Hematopoietic multipotent progenitor cell treated with erythropoietin and hydrocortisone succinate and interleukin-3 and kit ligand, for 15 days (in vitro differentiated cells): ENCODE measurements around the gene SFI1.
"Not testable (repeated sequence)": the region's sequence is repeated elsewhere in the genome, so short reads cannot be mapped to it uniquely, and the experiment has no call there.

Experiments
- DNase-seq: peaks from one replicate; pipeline ENCODE4 v3.0.0-alpha.2; 2015; ENCODE audit warnings: low spot score

The SFI1 gene

DNA sequence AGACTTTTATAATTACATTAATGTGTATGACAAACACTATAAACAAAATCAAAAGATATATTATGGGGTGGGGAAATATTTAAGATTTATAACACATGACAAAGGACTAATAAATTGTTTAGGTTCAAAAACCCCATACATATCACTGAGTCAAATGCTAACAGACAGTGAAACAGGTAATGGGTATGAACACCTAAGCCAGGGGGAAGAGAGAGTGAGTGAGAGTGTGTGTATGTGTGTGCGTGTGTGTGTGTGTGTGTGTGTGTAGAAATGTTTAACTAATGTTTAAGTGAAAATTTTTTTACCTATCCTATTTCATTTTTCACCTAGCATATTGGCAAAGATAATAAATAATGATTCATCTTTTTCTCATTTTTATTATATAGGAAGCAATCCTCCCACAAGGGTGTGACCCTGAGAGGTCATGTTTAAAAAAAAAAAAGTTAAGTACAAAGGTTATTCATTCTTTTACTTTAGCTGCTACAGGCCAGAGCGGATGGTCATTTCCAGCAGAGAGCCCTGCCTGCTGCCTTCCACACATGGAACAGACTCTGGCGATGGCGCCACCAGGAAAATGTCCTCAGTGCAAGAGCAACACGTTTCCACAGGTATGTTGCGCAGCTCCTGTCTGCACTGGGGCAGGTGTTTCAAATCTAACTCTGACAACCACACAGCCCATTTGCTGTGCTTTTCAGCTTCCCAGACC is 92.8 kb downstream of the SFI1 start:
- DNase-seq, result no peak

DNA sequence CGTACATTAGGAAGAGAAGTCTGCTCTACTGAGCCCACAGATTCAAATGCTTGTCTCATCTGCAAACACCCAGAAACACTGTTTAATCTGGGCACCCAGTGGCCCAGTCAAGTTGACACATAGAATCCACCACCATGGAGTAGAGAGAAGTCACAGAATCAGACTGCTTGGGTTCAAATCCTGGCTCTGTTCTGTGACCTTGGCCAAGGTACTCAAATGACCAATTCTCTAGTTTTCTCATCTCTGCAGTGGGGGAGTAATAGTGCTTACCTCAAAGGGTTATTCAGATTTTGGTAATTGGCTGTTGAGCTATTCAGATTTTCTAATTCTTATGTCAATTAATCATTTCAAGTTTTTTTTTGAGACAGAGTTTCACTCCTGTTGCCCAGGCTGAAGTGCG is 93.8 kb downstream of the SFI1 start:
- not testable (repeated sequence) for DNase-seq

DNA sequence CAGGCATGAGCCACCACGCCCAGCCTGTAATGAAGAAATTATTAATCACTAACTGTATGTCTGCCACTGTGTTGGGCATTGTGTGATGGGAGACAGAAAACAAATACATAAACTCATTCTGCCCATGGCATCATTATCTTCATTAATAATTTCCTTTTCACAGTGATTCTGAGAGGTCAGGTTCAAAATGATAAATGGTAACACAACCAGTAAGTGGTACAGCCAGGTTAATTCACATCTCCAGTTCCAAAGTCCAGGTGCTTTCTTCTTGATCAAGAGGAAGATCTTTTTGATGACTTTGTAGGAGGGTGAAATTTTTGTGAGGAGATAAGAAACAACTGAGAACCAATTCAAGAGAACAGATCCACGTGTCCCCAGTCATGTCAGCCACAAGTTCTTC is 98.9 kb downstream of the SFI1 start:
- DNase-seq, result no peak

DNA sequence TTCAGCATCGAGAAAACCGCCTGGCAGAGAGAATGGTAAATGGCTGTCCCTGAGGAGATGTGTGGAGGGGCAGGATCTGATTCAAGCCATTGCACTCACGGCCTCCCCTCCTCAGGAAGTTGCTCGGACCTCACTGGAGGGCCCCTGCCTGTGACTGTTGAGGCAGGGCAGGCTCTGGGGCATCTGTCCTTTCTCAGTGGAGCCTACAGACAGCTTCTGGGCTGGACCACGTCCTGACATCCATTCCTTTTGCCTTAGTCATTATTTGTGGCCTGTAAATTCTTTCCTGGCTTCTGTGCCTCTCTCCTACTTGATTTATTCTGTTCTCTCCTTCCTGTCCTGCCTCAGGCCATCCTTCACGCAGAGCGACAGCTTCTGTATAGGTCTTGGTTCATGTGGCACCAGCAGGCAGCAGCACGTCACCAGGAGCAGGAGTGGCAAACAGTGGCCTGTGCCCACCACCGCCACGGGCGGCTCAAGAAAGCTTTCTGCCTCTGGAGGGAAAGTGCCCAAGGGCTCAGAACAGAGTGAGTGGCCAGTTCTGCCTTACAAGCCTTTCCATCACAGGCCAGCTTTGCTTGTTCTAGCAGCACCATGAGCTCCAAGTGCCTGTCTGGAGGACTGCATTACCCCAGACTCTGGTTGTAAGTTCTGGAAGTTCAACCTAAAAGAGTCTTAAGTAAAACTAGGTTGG is 106.1 kb downstream of the SFI1 start:
- no peak for DNase-seq

DNA sequence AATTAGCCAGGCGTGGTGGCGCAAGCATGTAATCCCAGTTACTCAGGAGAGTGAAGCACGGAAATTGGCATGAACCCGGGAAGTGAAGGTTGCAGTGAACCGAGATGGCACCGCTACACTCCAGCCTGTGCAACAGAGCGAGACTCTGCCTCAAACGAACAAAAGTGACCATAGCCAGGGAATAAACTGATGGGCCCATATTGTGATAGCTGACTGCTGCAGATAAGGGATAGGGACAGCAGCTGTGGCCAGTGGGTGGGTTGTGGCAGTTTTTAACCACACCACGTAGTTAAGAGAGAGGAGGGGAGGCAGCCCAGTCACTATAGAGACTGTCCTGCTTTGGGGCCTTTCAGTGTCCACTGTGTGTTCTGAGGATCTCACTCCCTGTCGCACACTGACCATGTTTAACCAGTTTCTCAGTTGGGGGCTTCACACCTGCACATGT is 106.8 kb downstream of the SFI1 start:
- DNase-seq, result no peak

DNA sequence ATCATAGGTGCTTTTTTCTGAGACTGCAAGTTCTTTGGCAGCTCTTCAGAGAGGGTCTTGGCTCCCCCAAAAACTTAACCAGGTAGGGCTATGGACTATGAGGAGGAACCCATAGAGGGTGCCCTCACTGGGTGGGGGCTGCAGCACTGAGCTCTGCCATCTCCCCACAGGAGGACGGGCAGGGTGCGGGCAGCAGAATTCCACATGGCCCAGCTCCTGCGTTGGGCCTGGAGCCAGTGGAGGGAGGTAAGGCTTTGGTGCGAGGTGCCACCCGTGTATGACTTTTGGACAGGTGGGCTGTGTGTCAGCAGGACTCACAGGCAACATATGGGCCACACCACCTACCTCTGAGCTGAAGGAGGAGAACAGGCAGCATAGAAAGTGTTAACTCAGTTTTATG is 107.2 kb downstream of the SFI1 start:
- no peak for DNase-seq

DNA sequence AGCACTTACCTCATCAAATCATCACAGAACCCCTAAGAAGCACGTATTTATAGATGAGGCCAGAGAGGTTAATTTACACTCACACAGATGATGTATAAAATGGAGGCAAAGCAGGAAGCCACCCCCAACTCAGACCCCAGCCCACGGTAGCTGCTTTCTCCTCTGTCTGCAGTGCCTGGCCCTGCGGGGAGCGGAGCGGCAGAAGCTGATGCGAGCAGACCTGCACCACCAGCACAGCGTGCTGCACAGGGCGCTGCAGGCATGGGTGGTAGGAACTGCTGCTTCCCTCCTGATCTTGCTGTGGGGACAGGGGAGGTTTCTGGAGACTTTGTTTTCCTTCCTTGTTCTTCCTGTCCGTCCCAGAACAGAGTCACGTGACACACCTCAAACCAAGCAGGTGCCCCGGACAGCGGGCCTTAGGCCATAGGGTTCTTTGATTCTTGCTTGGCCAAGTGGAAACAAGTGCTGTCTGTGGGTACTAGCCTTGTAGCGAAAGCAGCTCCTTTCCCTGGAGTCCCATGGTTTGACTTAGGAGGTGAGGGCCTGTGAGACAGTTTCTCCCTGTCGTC is 107.9 kb downstream of the SFI1 start:
- DNase-seq, result no peak

DNA sequence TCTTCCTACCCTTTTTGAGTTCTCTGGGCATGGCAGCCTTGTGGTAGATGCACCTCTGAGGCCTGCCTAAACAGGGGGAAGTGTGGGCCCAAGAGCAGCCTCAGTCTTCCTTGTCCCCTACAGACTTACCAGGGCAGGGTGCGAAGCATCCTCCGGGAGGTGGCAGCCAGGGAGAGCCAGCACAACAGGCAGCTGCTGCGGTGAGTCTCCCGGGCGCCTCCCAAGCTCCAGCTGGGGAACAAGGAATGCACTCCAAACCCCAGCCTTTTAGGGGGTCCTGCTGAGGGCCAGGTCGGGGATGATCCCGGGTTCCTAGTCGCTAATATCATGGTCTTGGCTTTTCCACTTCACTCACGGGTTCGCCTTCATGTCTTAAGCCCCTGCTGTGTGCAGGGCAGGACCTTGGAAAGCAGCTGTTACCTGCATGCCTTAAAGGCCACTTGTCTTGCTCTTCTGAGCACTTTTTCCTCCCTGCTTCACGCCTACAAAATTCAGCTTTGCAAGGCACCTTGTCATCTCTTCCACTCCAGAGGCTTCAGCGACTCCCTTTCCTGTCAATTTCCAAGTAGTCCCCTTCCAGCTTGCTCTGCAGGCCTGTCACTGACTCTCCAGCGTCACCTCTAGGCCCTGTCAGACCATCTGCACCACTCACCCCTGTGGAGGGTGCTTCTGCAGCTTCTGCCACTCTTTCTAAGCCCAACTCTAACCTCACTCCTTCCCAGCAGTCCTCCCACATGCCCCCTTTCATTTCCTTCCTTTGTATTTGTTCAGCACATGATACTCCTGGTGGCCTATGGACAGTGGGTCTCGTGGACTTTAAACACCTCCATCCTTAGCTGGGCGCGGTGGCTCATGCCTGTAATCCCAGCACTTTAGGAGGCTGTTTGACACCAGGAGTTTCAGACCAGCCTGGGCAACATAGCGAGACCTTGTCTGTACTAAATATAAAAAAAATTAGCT is 108.7 kb downstream of the SFI1 start:
- DNase-seq, result no peak

DNA sequence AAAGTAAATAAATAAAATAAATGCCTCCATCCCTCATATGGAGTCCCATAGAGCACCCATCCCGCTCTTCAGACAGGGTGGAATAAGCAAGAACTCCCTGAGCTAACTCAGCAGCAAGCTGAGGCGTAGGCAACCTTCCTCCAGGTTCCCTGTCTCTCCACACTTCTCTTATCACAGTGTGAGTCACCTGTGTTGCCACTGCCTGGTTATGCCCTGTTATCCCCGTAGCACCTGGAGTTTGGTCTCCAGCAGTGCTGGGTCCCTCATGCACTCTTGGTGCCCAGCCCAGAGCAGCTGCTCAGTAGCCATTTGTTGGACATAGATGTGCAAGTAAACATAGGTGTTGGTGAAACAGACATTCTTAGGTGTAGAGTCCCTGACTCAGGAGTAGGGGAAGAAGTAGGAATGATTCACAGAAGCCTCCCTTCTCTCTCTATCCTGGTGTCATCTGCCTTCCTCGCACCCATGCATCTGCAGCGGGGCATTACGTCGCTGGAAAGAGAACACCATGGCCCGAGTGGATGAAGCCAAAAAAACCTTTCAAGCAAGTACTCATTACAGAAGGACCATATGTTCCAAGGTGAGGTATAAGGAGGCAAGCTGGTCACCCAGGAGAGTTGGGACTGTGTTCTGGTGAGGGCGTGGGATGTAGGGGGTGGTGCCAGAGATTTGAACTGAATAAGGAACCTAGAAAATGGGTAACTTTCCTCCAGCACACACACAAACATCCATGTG is 109.7 kb downstream of the SFI1 start:
- DNase-seq, result no peak

DNA sequence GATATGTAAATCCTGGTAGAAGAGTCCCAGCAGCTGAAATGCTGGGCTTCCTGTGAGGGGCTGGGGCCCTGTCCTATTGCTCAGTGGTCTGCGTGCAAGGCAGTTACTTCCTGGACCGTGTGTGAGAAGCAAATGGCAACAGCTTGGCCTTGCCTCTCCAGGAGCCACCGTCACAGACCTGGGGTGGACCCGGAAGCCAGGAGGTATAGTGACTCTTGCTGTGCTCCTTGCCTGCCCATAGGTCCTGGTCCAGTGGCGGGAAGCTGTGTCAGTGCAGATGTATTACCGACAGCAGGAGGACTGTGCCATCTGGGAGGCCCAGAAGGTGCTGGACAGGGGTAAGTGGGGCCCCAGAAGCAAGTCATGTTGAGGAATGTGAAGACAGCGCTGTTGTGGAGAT is 111.4 kb downstream of the SFI1 start:
- DNase-seq, result no peak

DNA sequence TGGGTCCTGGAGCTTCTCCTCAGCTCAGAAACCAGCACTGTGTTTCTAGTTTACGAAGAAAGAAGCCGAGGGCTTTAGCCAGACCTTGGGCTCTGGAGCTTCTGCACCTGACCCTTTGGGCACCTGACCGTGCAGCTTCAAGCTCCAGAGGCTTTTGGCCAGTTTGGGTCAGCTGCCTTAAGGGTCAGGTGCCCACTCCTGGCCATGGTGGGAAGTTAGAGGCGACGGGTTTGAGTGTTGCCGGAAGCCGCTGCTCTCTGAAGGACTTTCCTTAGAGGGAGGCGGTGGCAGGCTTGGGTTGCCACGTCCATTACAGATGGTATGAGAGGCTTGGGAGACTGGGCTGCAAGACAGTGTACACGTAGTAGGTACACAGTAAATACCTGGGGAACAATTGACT is 113.4 kb downstream of the SFI1 start:
- no peak for DNase-seq

DNA sequence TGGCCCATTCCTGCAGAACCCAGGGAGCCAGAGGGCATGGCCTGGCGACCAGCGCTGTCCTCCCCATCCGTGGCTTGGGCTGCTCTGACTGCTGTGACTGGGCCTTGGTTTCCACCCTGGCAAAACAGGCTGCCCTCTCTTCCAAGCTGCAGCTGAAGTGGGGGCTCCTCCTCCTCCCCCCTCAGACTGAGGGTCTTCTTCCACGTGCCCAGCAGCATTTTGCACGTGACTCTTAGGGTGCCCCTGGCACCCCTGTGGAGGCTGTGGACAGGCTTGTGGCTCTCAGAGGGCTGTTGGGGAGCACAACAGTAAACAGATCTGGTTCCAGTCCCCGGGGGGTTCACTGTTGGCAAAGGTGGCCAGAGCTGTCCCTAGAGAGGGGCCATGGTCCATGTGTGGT is 114.3 kb downstream of the SFI1 start:
- DNase-seq, result no peak

DNA sequence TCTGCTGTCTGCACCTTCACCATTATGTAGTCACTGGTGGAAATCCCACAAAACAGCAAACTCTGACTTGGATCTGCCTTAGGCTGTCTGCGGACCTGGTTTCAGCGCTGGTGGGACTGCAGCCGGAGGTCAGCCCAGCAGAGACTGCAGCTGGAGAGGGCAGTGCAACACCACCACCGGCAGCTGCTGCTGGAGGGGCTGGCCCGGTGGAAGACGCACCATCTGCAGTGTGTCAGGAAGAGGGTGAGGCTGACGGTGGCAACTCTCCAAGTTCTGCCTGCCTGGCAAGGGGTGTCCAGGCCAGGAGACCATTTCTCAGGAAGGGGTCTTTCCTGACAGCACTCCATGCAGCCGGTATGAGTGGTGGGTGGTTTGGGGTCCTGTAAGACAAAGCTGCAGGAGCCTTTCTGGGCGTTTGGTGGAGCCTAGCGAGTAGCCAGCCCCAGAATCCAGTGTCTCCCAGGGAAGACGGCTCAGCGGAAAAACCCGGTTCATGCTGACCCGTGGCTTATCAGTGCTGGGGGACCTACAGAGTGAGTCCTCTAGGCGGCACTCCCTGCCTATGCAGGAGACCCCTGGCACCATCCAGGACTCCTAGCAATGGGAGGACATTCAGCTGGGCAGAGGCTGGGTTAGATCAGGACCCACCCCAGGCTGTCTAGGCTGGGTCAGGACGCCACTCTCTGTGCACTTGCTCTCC is 114.9 kb downstream of the SFI1 start:
- DNase-seq, result no peak

DNA sequence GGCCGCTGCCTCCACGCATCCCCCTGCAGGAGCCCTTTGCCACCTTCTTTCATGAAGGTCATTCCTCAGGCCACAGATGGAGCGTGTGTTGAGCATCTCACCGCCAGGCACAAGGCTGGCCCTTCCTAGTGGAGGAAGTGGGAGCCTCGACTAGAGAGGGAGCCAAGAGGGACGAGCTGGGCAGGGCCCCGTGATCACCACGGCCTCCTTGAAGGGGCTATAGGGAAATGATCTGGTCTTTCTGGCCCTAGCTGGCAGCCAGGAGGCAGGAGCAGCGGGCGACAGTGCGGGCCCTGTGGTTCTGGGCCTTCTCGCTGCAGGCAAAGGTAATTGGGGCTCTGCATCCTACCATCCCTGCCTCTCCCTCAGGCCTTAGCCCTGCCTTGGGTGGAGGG is 116.6 kb downstream of the SFI1 start:
- no peak for DNase-seq

DNA sequence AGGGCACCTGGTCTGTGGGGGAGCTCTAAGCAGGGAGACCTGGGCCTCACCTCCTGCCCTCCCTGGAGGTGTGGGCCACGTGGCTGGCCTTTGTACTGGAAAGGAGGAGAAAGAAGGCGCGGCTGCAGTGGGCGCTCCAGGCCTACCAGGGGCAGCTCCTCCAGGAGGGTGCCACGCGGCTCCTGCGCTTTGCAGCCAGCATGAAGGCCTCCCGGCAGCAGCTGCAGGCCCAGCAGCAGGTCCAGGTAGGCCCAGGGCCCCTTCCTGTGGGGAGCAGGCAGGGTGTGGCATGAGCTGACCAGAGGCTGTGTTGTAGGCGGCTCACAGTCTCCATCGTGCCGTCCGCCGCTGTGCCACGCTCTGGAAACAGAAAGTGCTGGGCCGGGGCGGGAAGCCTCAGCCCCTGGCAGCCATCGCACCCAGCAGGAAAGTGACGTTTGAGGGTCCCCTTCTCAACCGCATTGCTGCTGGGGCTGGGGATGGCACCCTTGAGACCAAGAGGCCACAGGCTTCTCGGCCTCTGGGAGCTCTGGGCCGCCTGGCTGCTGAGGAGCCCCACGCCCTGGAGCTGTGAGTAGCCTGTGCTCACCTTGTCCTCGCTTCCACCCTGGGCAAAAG is 117.1 kb downstream of the SFI1 start:
- DNase-seq, result no peak

DNA sequence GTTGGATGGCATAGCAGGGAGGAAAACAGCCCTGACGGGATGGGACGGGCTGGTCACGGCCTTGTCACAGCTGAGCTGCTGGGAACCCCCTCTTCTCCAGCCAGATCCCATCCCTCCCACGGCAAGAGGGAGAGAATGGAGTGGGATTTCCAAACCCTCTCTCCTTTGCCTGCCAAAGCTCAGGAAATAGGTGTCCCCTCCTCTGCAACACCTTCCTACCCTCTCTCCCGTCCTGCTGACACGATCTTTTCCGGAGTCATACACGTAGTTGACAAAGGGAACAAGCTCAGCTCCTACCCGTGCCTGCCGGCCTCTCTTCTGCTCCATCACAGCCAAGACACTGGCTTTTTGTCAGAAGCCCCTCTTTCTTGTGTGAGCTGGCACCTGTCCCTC is 117.6 kb downstream of the SFI1 start:
- DNase-seq, result no peak

DNA sequence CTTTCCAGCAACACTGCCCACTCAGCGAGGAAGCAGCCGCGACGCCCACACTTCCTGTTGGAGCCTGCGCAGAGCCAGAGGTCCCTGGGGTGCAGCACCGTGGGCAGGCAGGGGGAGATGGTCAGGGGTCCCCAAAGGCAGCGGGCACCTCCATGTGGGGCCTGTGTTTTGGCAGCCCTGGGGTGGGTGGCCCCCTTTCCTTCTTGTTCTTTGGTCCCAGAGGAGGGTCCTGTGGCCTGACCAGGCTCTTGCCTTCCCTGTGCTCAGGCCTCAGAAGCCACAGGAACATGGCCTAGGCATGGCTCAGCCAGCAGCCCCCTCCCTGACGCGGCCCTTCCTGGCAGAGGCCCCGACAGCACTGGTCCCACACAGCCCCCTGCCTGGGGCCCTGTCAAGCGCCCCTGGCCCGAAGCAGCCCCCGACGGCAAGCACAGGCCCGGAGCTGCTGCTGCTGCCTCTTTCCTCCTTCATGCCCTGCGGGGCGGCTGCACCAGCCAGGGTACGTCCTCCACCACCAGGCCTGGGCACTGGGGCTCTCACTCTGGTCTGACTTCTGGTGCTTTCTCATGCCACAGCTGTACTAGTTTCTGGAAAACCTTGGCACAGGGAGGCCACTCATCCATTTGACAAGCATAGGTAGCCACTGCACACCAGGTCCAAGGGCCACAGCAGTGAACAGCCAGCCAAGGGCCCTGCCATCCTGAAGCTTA is 118.6 kb downstream of the SFI1 start:
- DNase-seq, result no peak

DNA sequence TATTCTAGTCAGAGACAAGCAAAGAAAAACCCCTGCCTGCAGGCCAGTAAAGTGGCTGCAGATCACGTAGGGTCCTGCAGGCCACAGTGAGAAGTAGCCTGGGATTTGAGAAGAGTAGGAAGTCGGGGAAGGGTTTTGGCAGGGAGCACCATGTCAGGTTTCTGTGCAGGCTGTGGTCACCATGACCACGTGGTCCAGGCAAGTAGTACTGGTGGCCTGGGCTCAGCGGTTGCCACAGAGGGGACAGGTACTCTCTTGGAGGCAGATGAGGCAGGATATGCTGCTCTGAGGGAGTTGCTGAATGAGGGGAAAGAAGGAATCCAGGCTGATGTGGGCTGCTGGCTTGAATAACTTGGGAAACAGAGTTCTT is 119.1 kb downstream of the SFI1 start:
- DNase-seq, result no peak

DNA sequence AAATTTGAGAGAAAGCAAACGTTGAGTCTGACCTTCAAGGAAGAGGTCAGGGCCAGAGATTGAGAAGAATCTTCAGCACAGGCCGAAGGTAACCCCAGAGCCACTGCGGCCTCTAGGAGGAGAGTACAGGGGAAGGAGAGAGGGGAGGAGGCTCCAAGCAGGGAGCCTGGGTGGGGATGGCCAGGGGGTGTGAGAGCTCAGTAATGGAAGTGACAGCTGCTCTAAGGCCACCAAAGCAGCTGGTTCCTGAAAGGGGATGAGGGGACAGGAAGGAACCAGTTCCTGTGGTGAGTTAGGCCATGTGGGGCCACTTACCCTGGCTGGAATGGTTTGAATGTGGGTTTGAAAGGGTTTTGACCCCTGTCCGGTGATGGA is 119.6 kb downstream of the SFI1 start:
- no peak for DNase-seq

DNA sequence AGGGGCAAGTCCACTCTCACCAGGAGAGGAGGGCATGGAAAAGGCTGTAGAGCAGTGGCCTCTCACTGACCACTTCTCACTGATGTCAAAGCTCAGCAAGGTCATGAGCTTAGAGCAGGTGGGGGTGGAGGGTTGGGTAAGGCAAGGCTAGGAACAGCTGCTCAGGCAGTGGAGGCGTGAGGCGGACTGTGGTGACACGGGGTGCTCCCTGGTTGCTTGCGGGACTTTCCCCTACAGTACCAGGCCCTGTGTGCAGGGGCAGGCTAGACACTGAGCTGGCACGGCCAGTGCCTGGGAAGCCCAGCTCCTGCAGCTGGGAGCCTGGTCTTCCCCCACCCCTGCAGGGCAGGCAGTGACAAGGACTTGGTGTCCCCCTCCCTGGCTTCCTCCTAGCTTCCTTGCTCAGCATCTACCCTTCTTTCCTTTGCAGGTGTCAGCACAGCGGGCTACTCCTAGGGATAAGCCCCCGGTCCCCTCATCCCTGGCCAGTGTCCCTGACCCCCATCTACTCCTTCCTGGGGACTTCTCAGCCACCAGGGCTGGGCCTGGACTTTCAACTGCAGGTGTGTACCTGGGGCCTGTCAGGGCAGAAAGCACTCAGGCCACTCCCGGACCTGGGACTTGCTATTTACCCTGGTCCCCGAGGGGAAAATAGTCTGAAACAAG is 120.1 kb downstream of the SFI1 start:
- no peak for DNase-seq
